ENCODE measurements around the gene FAM120C. TPM values are rescaled to one million over a fixed set of nuclear protein-coding genes. Genes with fewer than 3 reads are reported as not detected.

Gene FAM120C
- polyA plus RNA-seq, 3 donors: 1.7 to 2.6 (median 1.8) TPM

- Mint-ChIP-seq H3K4me1 (no peaks in the 10 kb centered on the region), H3K27ac (no peak overlapping the region), H3K4me3 (no peak overlapping the region), H3K36me3 (no peaks in the 10 kb centered on the region), H3K9me3 (peaks cover 0 to 4% (median 0%) of the 10 kb centered on the region in 7 donors), H3K27me3 (ENCODE audit: low read depth in 3 of 3) (peaks cover 0 to 6% (median 0%) of the 10 kb centered on the region in 3 donors)
- H2AFZ ChIP-seq (ENCODE audit: insufficient read depth, low read depth, low read length, poor library complexity, severe bottlenecking): no peak overlapping the region
- H3K79me2 ChIP-seq (ENCODE audit: insufficient read depth, low read length): no peaks in the 10 kb centered on the region
- H3K4me1 ChIP-seq (ENCODE audit: control insufficient read depth in 1 of 2, insufficient read depth in 2 of 2, low read length in 2 of 2): no peaks in the 10 kb centered on the region
- H3K27me3 ChIP-seq (ENCODE audit: control insufficient read depth in 2 of 2, insufficient read depth in 2 of 2, low read length in 2 of 2): no peaks in the 10 kb centered on the region
- no peak overlapping the region for H3K27ac ChIP-seq (ENCODE audit: low read depth in 1 of 2, low read length in 2 of 2)
- H3K9ac ChIP-seq (ENCODE audit: insufficient read depth, low read length, poor library complexity, severe bottlenecking): no peak overlapping the region
- H3K4me2 ChIP-seq (replicated peaks; ENCODE audit: extremely low read depth, low read length, poor library complexity, severe bottlenecking): no peak overlapping the region
- H3K36me3 ChIP-seq (replicated peaks in 1 of 2; ENCODE audit: control insufficient read depth in 1 of 2, insufficient read depth in 2 of 2, low read length in 2 of 2): no peaks in the 10 kb centered on the region
- TF ChIP-seq CTCF (IDR thresholded peaks at IDR 0.05): no peak
- WGBS (ENCODE audit: insufficient coverage): no CpG with 5 or more reads among the region's 4 CpGs
- DNase-seq: no peak
- H3K4me3 ChIP-seq (replicated peaks in 1 of 3; ENCODE audit: low read depth in 2 of 3, low read length in 3 of 3): no peak overlapping the region
- intact Hi-C loops (cut with micrococcal nuclease): no loop called here
- no peaks in the 10 kb centered on the region for H4K20me1 ChIP-seq (ENCODE audit: insufficient read depth, low read length)
- no peaks in the 10 kb centered on the region for H3K9me3 ChIP-seq (replicated peaks in 1 of 2; ENCODE audit: control insufficient read depth in 1 of 2, insufficient read depth in 1 of 2, low read length in 2 of 2)
These were observed 16.1 kb downstream of the FAM120C start for GRCh38 chrX:54166915-54167314.

- Histone ChIP-seq H3K9me3 (replicated peaks in 1 of 2; ENCODE audit: control insufficient read depth in 1 of 2, insufficient read depth in 1 of 2, low read length in 2 of 2) (no peaks in the 10 kb centered on the region), H3K79me2 (ENCODE audit: insufficient read depth, low read length) (no peaks in the 10 kb centered on the region), H3K27ac (ENCODE audit: low read depth in 1 of 2, low read length in 2 of 2) (no peak overlapping the region), H4K20me1 (ENCODE audit: insufficient read depth, low read length) (no peaks in the 10 kb centered on the region), H3K4me2 (replicated peaks; ENCODE audit: extremely low read depth, low read length, poor library complexity, severe bottlenecking) (no peak overlapping the region), H2AFZ (ENCODE audit: insufficient read depth, low read depth, low read length, poor library complexity, severe bottlenecking) (no peak overlapping the region), H3K27me3 (ENCODE audit: control insufficient read depth in 2 of 2, insufficient read depth in 2 of 2, low read length in 2 of 2) (no peaks in the 10 kb centered on the region), H3K4me3 (replicated peaks in 1 of 3; ENCODE audit: low read depth in 2 of 3, low read length in 3 of 3) (no peak overlapping the region), H3K36me3 (replicated peaks in 1 of 2; ENCODE audit: control insufficient read depth in 1 of 2, insufficient read depth in 2 of 2, low read length in 2 of 2) (no peaks in the 10 kb centered on the region), H3K4me1 (ENCODE audit: control insufficient read depth in 1 of 2, insufficient read depth in 2 of 2, low read length in 2 of 2) (no peaks in the 10 kb centered on the region), H3K9ac (ENCODE audit: insufficient read depth, low read length, poor library complexity, severe bottlenecking) (no peak overlapping the region)
- intact Hi-C loops (cut with micrococcal nuclease): no loop called here
- no peak for DNase-seq
- H3K4me3 Mint-ChIP-seq: no peak overlapping the region
- H3K9me3 Mint-ChIP-seq: no peaks in the 10 kb centered on the region
- no peaks in the 10 kb centered on the region for H3K4me1 Mint-ChIP-seq
- no peak overlapping the region for H3K27ac Mint-ChIP-seq
- no peak for TF ChIP-seq CTCF (IDR thresholded peaks at IDR 0.05)
- H3K36me3 Mint-ChIP-seq: peaks cover 0 to 16% of the 10 kb centered on the region in 2 donors
- peaks cover 0 to 6% (median 0%) of the 10 kb centered on the region in 3 donors for H3K27me3 Mint-ChIP-seq (ENCODE audit: low read depth in 3 of 3)
These were observed 25.5 kb downstream of the FAM120C start for GRCh38 chrX:54157561-54157960.

Data from CD14-positive monocyte (primary cell).